Measurements from ENCODE around the gene KIAA1614. TPM values are rescaled to one million over a fixed set of nuclear protein-coding genes. Genes with fewer than 3 reads are reported as not detected.
A peak's percentile ranks its signal among the peaks of the same experiment; 100 is the strongest.

The KIAA1614 gene
- total RNA-seq, 1 experiment from 2014 or later = 3.3 TPM

DNA sequence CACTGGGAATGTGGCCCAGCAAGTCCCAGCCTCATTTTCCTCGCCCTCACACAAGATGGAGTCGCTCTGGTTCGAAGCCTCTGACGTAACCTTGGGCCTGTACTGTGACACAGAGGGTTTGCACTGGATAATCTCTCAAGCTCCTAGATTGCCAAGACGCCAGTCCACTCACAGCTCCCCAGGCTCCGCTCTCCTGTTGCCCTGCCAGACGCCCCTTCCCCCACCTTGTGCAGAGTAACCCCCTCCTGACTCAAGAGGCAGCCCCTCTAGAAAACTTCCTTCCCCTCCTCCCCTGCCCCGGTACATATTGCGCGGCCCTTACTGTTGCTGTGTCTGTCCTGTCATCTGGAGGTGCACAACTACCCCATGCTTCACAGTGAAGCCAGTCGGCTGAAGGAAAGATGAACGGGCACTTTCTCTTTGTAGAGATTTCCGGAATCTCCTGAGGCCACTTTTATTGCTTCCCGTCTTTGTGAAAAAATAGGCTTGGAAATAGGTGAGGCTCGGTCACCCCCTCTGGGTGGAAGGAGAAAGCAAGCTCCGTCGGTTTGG is 981 bp upstream of the KIAA1614 start:
- ATAC-seq = peak; percentile 19
- Mint-ChIP-seq H3K4me3 (peak overlapping the region; percentile 72), H3K9me3 (no peaks in the 10 kb centered on the region), H3K27me3 (ENCODE audit: low read depth) (peaks cover 41% of the 10 kb centered on the region), H3K27ac (no peak overlapping the region), H3K4me1 (peaks cover 38% of the 10 kb centered on the region), H3K36me3 (no peaks in the 10 kb centered on the region)
- no peak for DNase-seq (ENCODE audit: low spot score)
- ChIA-PET CTCF (interaction anchor here (0.6 to 3.1 kb wide), 6 partner anchors 9 to 396 kb away, joined by 3 to 20 read pairs (median 8); no protein-coding TSS in a partner anchor), POLR2A (interaction anchor here (0.6 to 2.9 kb wide), 3 partner anchors 11 to 338 kb away, joined by 3 to 22 read pairs (median 5); no protein-coding TSS in a partner anchor)
- TF ChIP-seq RORB (CRISPR knock-in tag; IDR thresholded peaks at IDR 0.05) (no peak), CBFB (CRISPR knock-in tag; IDR thresholded peaks at IDR 0.05; ENCODE audit: low read depth) (no peak), MXD4 (CRISPR knock-in tag; IDR thresholded peaks at IDR 0.05; ENCODE audit: borderline replicate concordance) (peak; percentile 71; the same call in 1 of the 2 replicates), GTF2I (CRISPR knock-in tag; conservative IDR thresholded peaks at IDR 0.05) (no peak), FOXK1 (CRISPR knock-in tag; IDR thresholded peaks at IDR 0.05) (no peak), SMAD4 (CRISPR knock-in tag; IDR thresholded peaks at IDR 0.05) (no peak), NR2C2 (CRISPR knock-in tag; IDR thresholded peaks at IDR 0.05) (no peak), ZNF317 (CRISPR knock-in tag; IDR thresholded peaks at IDR 0.05; ENCODE audit: borderline replicate concordance, low read depth) (no peak), FOXP1 (CRISPR knock-in tag; IDR thresholded peaks at IDR 0.05; ENCODE audit: borderline replicate concordance) (no peak), ZNF138 (CRISPR knock-in tag; conservative IDR thresholded peaks at IDR 0.05) (no peak), ZNF232 (CRISPR knock-in tag; IDR thresholded peaks at IDR 0.05) (no peak), NFATC4 (CRISPR knock-in tag; IDR thresholded peaks at IDR 0.05) (no peak), EMX1 (CRISPR knock-in tag; IDR thresholded peaks at IDR 0.05) (no peak), NR1H2 (CRISPR knock-in tag; IDR thresholded peaks at IDR 0.05) (no peak), RELA (CRISPR knock-in tag; IDR thresholded peaks at IDR 0.05; ENCODE audit: borderline replicate concordance) (no peak)
- TF ChIP-seq, protein P1, sequence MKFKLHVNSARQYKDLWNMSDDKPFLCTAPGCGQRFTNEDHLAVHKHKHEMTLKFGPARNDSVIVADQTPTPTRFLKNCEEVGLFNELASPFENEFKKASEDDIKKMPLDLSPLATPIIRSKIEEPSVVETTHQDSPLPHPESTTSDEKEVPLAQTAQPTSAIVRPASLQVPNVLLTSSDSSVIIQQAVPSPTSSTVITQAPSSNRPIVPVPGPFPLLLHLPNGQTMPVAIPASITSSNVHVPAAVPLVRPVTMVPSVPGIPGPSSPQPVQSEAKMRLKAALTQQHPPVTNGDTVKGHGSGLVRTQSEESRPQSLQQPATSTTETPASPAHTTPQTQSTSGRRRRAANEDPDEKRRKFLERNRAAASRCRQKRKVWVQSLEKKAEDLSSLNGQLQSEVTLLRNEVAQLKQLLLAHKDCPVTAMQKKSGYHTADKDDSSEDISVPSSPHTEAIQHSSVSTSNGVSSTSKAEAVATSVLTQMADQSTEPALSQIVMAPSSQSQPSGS (CRISPR knock-in tag; IDR thresholded peaks at IDR 0.05; ENCODE audit: borderline replicate concordance, low read depth) = no peak
- TF ChIP-seq, protein P2, sequence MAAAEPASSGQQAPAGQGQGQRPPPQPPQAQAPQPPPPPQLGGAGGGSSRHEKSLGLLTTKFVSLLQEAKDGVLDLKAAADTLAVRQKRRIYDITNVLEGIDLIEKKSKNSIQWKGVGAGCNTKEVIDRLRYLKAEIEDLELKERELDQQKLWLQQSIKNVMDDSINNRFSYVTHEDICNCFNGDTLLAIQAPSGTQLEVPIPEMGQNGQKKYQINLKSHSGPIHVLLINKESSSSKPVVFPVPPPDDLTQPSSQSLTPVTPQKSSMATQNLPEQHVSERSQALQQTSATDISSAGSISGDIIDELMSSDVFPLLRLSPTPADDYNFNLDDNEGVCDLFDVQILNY (CRISPR knock-in tag; IDR thresholded peaks at IDR 0.05) = no peak
- TF ChIP-seq, protein P3, sequence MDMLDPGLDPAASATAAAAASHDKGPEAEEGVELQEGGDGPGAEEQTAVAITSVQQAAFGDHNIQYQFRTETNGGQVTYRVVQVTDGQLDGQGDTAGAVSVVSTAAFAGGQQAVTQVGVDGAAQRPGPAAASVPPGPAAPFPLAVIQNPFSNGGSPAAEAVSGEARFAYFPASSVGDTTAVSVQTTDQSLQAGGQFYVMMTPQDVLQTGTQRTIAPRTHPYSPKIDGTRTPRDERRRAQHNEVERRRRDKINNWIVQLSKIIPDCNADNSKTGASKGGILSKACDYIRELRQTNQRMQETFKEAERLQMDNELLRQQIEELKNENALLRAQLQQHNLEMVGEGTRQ (CRISPR knock-in tag; IDR thresholded peaks at IDR 0.05) = no peak
- TF ChIP-seq, protein P4, sequence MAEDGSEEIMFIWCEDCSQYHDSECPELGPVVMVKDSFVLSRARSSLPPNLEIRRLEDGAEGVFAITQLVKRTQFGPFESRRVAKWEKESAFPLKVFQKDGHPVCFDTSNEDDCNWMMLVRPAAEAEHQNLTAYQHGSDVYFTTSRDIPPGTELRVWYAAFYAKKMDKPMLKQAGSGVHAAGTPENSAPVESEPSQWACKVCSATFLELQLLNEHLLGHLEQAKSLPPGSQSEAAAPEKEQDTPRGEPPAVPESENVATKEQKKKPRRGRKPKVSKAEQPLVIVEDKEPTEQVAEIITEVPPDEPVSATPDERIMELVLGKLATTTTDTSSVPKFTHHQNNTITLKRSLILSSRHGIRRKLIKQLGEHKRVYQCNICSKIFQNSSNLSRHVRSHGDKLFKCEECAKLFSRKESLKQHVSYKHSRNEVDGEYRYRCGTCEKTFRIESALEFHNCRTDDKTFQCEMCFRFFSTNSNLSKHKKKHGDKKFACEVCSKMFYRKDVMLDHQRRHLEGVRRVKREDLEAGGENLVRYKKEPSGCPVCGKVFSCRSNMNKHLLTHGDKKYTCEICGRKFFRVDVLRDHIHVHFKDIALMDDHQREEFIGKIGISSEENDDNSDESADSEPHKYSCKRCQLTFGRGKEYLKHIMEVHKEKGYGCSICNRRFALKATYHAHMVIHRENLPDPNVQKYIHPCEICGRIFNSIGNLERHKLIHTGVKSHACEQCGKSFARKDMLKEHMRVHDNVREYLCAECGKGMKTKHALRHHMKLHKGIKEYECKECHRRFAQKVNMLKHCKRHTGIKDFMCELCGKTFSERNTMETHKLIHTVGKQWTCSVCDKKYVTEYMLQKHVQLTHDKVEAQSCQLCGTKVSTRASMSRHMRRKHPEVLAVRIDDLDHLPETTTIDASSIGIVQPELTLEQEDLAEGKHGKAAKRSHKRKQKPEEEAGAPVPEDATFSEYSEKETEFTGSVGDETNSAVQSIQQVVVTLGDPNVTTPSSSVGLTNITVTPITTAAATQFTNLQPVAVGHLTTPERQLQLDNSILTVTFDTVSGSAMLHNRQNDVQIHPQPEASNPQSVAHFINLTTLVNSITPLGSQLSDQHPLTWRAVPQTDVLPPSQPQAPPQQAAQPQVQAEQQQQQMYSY (CRISPR knock-in tag; IDR thresholded peaks at IDR 0.05) = no peak
- TF ChIP-seq, protein P5, sequence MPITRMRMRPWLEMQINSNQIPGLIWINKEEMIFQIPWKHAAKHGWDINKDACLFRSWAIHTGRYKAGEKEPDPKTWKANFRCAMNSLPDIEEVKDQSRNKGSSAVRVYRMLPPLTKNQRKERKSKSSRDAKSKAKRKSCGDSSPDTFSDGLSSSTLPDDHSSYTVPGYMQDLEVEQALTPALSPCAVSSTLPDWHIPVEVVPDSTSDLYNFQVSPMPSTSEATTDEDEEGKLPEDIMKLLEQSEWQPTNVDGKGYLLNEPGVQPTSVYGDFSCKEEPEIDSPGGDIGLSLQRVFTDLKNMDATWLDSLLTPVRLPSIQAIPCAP (CRISPR knock-in tag; IDR thresholded peaks at IDR 0.05) = no peak
- TF ChIP-seq, protein P6, sequence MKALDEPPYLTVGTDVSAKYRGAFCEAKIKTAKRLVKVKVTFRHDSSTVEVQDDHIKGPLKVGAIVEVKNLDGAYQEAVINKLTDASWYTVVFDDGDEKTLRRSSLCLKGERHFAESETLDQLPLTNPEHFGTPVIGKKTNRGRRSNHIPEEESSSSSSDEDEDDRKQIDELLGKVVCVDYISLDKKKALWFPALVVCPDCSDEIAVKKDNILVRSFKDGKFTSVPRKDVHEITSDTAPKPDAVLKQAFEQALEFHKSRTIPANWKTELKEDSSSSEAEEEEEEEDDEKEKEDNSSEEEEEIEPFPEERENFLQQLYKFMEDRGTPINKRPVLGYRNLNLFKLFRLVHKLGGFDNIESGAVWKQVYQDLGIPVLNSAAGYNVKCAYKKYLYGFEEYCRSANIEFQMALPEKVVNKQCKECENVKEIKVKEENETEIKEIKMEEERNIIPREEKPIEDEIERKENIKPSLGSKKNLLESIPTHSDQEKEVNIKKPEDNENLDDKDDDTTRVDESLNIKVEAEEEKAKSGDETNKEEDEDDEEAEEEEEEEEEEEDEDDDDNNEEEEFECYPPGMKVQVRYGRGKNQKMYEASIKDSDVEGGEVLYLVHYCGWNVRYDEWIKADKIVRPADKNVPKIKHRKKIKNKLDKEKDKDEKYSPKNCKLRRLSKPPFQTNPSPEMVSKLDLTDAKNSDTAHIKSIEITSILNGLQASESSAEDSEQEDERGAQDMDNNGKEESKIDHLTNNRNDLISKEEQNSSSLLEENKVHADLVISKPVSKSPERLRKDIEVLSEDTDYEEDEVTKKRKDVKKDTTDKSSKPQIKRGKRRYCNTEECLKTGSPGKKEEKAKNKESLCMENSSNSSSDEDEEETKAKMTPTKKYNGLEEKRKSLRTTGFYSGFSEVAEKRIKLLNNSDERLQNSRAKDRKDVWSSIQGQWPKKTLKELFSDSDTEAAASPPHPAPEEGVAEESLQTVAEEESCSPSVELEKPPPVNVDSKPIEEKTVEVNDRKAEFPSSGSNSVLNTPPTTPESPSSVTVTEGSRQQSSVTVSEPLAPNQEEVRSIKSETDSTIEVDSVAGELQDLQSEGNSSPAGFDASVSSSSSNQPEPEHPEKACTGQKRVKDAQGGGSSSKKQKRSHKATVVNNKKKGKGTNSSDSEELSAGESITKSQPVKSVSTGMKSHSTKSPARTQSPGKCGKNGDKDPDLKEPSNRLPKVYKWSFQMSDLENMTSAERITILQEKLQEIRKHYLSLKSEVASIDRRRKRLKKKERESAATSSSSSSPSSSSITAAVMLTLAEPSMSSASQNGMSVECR (CRISPR knock-in tag; IDR thresholded peaks at IDR 0.05; ENCODE audit: borderline replicate concordance) = no peak
- TF ChIP-seq, protein P7, sequence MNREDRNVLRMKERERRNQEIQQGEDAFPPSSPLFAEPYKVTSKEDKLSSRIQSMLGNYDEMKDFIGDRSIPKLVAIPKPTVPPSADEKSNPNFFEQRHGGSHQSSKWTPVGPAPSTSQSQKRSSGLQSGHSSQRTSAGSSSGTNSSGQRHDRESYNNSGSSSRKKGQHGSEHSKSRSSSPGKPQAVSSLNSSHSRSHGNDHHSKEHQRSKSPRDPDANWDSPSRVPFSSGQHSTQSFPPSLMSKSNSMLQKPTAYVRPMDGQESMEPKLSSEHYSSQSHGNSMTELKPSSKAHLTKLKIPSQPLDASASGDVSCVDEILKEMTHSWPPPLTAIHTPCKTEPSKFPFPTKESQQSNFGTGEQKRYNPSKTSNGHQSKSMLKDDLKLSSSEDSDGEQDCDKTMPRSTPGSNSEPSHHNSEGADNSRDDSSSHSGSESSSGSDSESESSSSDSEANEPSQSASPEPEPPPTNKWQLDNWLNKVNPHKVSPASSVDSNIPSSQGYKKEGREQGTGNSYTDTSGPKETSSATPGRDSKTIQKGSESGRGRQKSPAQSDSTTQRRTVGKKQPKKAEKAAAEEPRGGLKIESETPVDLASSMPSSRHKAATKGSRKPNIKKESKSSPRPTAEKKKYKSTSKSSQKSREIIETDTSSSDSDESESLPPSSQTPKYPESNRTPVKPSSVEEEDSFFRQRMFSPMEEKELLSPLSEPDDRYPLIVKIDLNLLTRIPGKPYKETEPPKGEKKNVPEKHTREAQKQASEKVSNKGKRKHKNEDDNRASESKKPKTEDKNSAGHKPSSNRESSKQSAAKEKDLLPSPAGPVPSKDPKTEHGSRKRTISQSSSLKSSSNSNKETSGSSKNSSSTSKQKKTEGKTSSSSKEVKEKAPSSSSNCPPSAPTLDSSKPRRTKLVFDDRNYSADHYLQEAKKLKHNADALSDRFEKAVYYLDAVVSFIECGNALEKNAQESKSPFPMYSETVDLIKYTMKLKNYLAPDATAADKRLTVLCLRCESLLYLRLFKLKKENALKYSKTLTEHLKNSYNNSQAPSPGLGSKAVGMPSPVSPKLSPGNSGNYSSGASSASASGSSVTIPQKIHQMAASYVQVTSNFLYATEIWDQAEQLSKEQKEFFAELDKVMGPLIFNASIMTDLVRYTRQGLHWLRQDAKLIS (CRISPR knock-in tag; IDR thresholded peaks at IDR 0.05; ENCODE audit: borderline replicate concordance) = no peak
